Aorta (tissue), 5 donors: Measurements from ENCODE around the gene RBM17. TPM values are rescaled to one million over a fixed set of nuclear protein-coding genes. Genes with fewer than 3 reads are reported as not detected.
A peak's percentile ranks its signal among the peaks of the same experiment; 100 is the strongest.

ENCODE experiments used
- ATAC-seq: fragments of 200-7000 bp; cut with Tn5 transposase; one replicate; pipeline ENCODE4 v1.9.1; 2022; ENCODE audit warnings: moderate library complexity; ENCODE audit not compliant: low FRiP score
- DNase-seq, 2 donors: peaks; one replicate each; pipeline ENCODE4 v3.0.0-alpha.2; 2020
- H3K27ac ChIP-seq, 2 donors: one replicate each; pipeline ENCODE4 v1.5.1; 2013; ENCODE audit warnings: low read length in 2 of 2, mild to moderate bottlenecking in 2 of 2, moderate library complexity in 2 of 2, control low read depth in 1 of 2, inconsistent platforms in 1 of 2, low read depth in 1 of 2
- H3K27me3 ChIP-seq, 2 donors: one replicate each; pipeline ENCODE4 v1.6.1; 2013; ENCODE audit warnings: control low read depth in 1 of 2, low read length in 1 of 2, mild to moderate bottlenecking in 1 of 2, moderate library complexity in 1 of 2; ENCODE audit not compliant: insufficient read depth in 2 of 2, control insufficient read depth in 1 of 2
- H3K36me3 ChIP-seq, 2 donors: one replicate each; pipeline ENCODE4 v1.6.1; 2013; ENCODE audit warnings: control low read depth in 1 of 2, low read length in 1 of 2, mild to moderate bottlenecking in 1 of 2; ENCODE audit not compliant: insufficient read depth in 2 of 2, control insufficient read depth in 1 of 2
- H3K4me1 ChIP-seq, 2 donors: one replicate each; pipeline ENCODE4 v1.6.1; 2013; ENCODE audit warnings: low read length in 2 of 2, control low read depth in 1 of 2, mild to moderate bottlenecking in 1 of 2, moderate library complexity in 1 of 2; ENCODE audit not compliant: insufficient read depth in 2 of 2, control insufficient read depth in 1 of 2
- H3K4me3 ChIP-seq, 2 donors: one replicate each; pipeline ENCODE4 v1.5.1; 2013; ENCODE audit warnings: low read length in 2 of 2, control low read depth in 1 of 2, mild to moderate bottlenecking in 1 of 2
- H3K9me3 ChIP-seq: one replicate; pipeline ENCODE4 v1.6.1; 2013; ENCODE audit warnings: mild to moderate bottlenecking, low read length; ENCODE audit not compliant: control insufficient read depth
- WGBS, 2 donors: extraction: QIAGEN DNeasy Blood & Tissue Kit; methylation state at CpG; one replicate each; pipeline ENCODE4 v1.1.7; 2013; 5-methylcytosine and 5-hydroxymethylcytosine counted together
- intact Hi-C, 2 donors: fragments of 100-400 bp; cut with DNase I; formaldehyde crosslinking; loops; one replicate each; pipeline versions ENCODE4 v1.14.2 to v1.15.0; 2022
- polyA plus RNA-seq, 2 donors: library from polyadenylated mRNA; stranded (reverse); fragments of 200-250 nt; gene quantifications; one replicate each; pipeline ENCODE4 v1.2.3, GENCODE V29; 2013
- total RNA-seq, 2 donors: library from RNA; stranded (reverse); fragmentation: NEBNext Ultra II Directional; extraction: Animal tissue kit (Norgen Biotek cat#: 25700); gene quantifications; one replicate each; pipeline ENCODE4 v1.2.1, GENCODE V29; 2021
- donor health status: healthy with polysubstance abuse.
- donor health status: Bipolar disorder and iron deficiency.
- donor health status: DM: no; HTN: no; CAD: no.
- donor health status: DM: no; HTN: no; CAD: no.
- donor health status: DM: yes; HTN: yes; CAD: no.

Gene RBM17
- total and polyA plus RNA-seq, 4 donors, result 41.4 to 94.1 (median 85.7) TPM

DNA sequence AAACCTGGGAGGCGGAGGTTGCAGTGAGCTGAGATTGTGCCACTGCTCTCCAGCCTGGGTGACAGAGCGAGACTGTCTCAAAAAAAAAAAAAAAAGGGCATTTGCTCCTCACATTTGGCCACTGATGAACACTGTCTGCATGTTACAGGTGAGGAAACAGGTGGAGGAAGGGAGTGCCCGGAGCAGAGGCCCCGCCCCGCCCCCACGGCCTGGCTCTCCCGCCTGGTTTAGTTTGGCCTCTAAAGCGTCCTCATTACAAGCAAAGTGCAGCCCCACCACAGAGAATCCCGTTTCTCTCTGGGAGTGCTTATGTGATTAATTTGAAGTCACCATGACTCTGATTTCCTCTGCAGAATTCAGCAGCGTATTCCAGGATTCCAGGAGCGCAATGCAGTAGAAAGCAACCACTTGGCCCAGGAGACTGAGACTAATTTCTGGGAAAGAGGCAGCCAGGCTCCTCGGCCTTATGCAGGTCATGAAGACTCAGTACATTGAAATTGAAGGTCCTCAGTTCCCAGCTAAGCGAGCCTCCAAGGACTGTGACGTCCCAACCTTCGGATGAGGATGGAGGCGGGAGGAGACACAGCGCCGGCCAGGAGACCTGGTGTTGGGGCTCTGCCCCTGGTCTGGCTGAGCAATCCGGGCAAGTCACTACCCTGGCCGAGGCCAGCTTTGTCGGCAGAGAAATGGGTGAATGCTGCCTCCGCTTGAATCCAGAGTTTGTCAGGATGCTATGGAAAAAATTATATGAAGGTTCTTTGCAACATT lies 44.7 kb downstream of the RBM17 start:
- ATAC-seq (no peak), DNase-seq (peak in 1 of 2 donors; percentile 69)
- no peak overlapping the region for H3K27ac ChIP-seq
- H3K9me3 ChIP-seq, result no peaks in the 10 kb centered on the region
- intact Hi-C loops, result no loop called here
- no peaks in the 10 kb centered on the region for H3K36me3 ChIP-seq
- no peaks in the 10 kb centered on the region for H3K4me1 ChIP-seq
- WGBS, 2 donors, result 86 to 88% methylated on average over 22 of the region's 22 CpGs
- no peaks in the 10 kb centered on the region for H3K27me3 ChIP-seq
- no peak overlapping the region for H3K4me3 ChIP-seq

DNA sequence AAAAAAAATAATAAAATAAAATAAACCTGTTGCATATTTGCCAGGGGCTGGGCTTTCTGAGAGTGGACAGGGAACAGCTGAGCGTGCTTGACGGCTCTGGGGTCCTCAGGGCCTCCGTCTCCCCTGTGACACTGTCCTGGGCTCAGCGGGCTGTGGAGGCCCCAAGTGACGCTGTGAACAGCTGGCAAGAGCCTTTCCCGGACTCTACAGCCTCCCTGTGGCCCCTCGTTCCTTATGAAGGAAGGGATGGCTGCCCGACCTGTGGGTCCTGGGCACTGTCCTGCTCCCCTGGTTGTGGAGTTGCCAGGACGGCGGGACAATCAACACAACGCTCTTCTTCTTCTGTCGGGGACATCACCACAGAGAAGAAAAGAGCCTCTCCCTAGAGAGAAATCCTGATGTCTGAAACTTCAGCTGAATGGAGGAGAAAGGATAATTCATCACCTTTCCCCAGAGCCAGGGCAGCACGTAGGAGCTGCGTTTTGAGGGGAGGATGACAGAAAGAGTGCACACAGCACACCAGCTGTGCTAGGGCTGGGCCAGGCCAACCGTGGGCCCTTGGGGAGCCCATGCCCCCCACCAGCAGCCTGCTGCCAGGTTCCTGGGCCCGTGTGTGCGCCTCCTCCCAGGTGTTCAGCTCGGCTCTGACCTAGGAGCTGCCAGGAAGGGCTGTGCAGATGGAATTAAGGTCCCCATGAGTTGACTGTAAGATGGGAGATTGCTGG lies 45.4 kb downstream of the RBM17 start:
- Histone ChIP-seq H3K4me3 (no peak overlapping the region), H3K9me3 (no peaks in the 10 kb centered on the region), H3K4me1 (no peaks in the 10 kb centered on the region), H3K27me3 (no peaks in the 10 kb centered on the region), H3K36me3 (no peaks in the 10 kb centered on the region), H3K27ac (no peak overlapping the region)
- DNase-seq (peak in 1 of 2 donors; percentile 46), ATAC-seq (no peak)
- 83 to 87% methylated on average over 18 of the region's 18 CpGs for WGBS, 2 donors
- intact Hi-C loops, result no loop called here

DNA sequence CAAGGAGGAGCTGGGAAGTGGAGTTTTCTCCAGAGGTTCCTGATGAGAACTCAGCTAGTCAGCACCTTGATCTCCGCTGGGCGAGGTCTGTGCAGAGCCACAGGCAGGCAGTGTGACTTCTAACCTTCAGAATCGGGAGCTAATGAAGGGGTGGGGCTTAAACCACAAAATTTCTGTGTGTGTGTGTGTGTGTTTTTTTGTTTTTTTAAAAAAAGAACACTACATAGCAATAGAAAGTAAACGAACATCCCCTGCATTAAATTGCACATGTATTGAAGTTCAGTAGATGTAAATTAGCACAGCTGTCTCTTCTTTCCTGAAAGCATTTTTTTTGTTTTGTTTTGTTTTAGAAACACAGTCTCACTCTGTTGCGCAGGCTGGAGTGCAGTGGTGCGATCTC lies 46.2 kb downstream of the RBM17 start:
- DNase-seq, result peak in 1 of 2 donors; percentile 47
- H3K27me3 ChIP-seq, result no peaks in the 10 kb centered on the region
- H3K4me1 ChIP-seq, result no peaks in the 10 kb centered on the region
- intact Hi-C loops, result no loop called here
- H3K9me3 ChIP-seq, result no peaks in the 10 kb centered on the region
- no peaks in the 10 kb centered on the region for H3K36me3 ChIP-seq
- H3K27ac ChIP-seq, result no peak overlapping the region
- H3K4me3 ChIP-seq, result no peak overlapping the region
- no peak for ATAC-seq
- 85 to 86% methylated on average over 6 of the region's 6 CpGs for WGBS, 2 donors

DNA sequence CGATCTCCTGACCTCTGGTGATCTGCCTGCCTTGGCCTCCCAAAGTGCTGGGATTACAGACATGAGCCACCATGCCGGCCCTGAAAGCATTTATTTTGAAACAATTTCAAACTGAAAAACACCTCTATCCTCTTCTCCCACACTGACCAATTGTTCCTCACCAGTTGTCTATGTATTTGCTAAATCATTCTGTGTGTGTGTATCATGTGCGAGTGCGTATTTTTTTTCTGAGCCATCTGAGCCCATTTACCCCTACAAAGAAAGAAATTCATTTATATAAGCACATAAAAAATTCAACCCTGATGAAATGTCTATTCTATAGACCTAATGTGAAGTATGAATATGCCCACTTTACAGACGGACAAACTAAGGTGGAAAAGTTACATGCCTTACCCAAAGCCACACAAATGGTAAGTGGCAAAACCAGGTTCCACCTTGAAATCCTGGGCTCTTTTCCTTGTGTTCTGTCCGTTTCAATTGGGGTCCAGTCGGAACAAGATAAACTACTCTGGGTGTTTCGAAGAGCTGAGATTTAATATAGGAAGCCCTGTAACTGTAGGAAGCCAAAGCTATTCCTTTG lies 46.8 kb downstream of the RBM17 start:
- no peak for DNase-seq
- no peak overlapping the region for H3K4me3 ChIP-seq
- intact Hi-C loops, result no loop called here
- no peaks in the 10 kb centered on the region for H3K9me3 ChIP-seq
- 91% methylated on average over 8 of the region's 8 CpGs for WGBS, 2 donors
- no peak overlapping the region for H3K27ac ChIP-seq
- H3K36me3 ChIP-seq, result no peaks in the 10 kb centered on the region
- no peaks in the 10 kb centered on the region for H3K4me1 ChIP-seq
- no peak for ATAC-seq
- no peaks in the 10 kb centered on the region for H3K27me3 ChIP-seq

DNA sequence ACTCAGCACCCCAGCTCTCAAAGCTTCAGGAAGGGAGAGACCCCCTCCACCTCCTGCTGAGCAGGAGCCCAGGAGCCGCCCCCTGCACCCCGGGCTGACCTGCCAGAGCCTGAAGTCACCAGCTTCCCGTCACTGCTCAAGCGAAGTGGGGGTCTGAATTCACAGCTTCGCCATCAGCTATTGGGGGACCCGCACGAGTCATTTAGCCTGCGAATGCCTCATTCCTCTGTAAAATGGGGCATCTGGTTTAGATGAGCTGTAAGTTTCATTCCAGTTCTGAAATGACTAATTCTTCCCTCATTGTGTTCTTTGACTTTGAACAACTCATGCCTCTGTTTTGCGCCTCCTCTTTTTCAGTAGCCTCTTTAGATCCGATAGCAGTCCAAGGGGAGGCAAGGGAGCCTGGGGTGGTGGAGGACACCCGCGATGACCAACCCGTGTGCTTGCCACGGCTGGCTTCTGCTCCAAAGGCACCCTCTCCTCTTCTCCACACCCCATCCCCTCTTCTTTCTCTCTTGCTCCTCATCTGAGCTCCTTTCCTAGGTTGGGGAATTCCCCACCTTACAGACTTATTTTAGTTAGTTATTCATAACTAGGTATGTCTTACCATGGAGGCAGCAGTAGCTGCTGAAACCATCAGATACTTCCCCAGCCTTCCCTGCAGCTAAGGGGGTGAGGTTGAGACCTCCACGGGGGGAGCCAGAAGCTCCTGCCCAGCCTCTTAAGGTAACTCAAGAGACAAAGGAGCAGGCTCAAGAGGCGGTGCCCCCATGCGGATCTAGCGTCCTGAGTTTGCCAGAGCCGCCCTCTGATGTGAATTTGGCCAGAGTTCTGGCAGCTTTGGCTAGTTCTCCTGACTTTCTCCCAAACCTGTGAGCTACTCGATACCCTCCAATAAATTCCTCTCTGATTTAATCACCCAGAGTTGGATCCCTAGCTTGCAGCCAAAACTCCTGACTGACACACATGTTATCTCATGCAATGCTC lies 47.7 kb downstream of the RBM17 start:
- intact Hi-C loops, result no loop called here
- WGBS, 2 donors, result 46 to 51% methylated on average over 20 of the region's 20 CpGs
- DNase-seq, result no peak
- Histone ChIP-seq H3K4me3 (no peak overlapping the region), H3K27me3 (no peaks in the 10 kb centered on the region), H3K9me3 (no peaks in the 10 kb centered on the region), H3K36me3 (no peaks in the 10 kb centered on the region), H3K4me1 (no peaks in the 10 kb centered on the region), H3K27ac (no peak overlapping the region)
- no peak for ATAC-seq

DNA sequence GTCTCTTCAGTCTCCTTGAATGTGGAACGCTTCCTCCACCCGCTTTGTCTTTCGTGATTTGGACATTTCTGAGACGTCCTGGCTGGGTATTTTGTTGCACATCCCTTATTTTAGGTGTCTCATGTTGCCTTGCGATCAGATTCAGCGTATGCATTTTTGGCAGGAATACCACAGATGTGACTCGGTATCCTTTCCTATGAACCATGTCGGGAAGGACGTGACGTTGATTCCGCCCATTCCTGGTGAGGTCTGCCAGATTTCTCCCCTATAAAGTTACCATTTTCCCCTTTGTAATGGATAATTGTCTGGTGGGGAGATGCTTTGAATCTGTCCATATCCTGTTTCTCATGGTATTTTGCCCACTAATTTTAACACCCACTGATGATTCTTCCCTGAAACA lies 49.6 kb downstream of the RBM17 start:
- WGBS, 2 donors, result 92 to 94% methylated on average over 11 of the region's 11 CpGs
- Histone ChIP-seq H3K9me3 (no peaks in the 10 kb centered on the region), H3K36me3 (no peaks in the 10 kb centered on the region), H3K27me3 (no peaks in the 10 kb centered on the region), H3K4me3 (no peak overlapping the region), H3K4me1 (no peaks in the 10 kb centered on the region), H3K27ac (no peak overlapping the region)
- no peak for DNase-seq
- intact Hi-C loops, result no loop called here
- ATAC-seq, result no peak

DNA sequence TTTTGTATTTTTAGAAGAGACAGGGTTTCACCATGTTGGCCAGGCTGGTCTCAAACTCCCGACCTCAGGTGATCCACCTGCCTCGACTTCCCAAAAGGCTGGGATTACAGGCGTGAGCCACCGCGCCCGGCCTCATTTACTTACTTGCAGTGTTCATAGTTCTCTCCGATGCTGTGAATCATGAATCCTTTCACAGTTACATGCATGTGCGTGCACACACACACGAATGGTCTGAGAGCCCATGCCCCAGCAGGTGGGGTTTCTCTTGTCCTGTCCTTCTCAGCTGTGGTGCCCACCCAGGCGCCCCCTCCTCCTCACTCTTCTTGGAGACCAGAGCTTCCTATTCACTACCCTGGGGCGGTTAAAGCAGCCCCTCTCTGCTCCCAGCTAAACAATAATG lies 50.6 kb downstream of the RBM17 start:
- H3K9me3 ChIP-seq, result no peaks in the 10 kb centered on the region
- H3K4me3 ChIP-seq, result no peak overlapping the region
- no peak overlapping the region for H3K27ac ChIP-seq
- H3K4me1 ChIP-seq, result no peaks in the 10 kb centered on the region
- ATAC-seq, result no peak
- no peaks in the 10 kb centered on the region for H3K27me3 ChIP-seq
- DNase-seq, result peak in 1 of 2 donors; percentile 63
- intact Hi-C loops, result no loop called here
- H3K36me3 ChIP-seq, result no peaks in the 10 kb centered on the region
- WGBS, 2 donors, result 91 to 95% methylated on average over 11 of the region's 11 CpGs

DNA sequence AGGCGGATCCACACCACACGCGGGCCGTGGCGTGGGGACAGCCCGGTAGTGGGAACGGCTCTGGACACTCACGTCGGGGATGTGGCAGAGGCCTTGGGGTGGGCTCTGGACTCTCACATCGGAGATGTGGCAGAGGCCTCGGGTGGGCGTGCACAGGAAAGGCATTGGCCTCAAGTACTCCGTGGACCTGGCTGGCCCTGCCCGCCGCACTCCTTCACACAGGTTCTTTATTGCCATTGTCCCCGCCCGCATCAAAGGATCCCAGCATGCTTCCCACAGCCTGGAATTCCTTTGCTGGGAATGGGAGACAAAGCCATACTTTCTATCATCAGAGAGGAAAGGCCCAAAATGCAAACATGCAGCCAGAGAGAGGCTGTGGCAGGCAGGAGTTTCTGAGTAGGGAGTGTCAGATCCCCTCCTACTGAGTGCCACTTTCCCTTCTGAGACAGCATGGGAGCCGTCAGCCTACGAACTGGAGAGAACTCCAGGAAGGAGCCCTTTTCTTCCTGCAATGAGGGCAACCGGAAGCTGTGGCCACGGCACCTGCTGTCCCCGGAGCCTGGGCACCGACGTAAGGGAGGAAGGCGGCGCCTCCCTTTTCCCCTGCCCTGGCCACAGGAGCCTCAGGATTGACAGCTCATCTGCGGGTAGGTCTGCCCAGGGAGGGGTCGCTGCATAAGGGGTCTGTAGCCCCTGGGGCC lies 51.5 kb downstream of the RBM17 start:
- intact Hi-C loops, result loop anchor here in 1 of 2 donors (2.0 kb wide), 1 partner anchor 15 kb away; no protein-coding TSS in a partner anchor

More for the DNA sequence above, 51.5 kb downstream of the RBM17 start:
- no peaks in the 10 kb centered on the region for H3K9me3 ChIP-seq
- no peak overlapping the region for H3K27ac ChIP-seq
- no peaks in the 10 kb centered on the region for H3K4me1 ChIP-seq
- 81 to 87% methylated on average over 28 of the region's 28 CpGs for WGBS, 2 donors
- no peaks in the 10 kb centered on the region for H3K36me3 ChIP-seq
- no peak for ATAC-seq
- no peak overlapping the region for H3K4me3 ChIP-seq
- DNase-seq, result peak in 1 of 2 donors; percentile 73
- H3K27me3 ChIP-seq, result no peaks in the 10 kb centered on the region
